ENCODE results near the gene SLC25A14. TPM values are rescaled to one million over a fixed set of nuclear protein-coding genes. Genes with fewer than 3 reads are reported as not detected.

The SLC25A14 gene, protein sequence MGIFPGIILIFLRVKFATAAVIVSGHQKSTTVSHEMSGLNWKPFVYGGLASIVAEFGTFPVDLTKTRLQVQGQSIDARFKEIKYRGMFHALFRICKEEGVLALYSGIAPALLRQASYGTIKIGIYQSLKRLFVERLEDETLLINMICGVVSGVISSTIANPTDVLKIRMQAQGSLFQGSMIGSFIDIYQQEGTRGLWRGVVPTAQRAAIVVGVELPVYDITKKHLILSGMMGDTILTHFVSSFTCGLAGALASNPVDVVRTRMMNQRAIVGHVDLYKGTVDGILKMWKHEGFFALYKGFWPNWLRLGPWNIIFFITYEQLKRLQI
- total RNA-seq (2022; extraction: Qiagen RNA extraction) = 15.4 to 18.2 TPM (median 16.5 TPM) in 5 replicates

DNA sequence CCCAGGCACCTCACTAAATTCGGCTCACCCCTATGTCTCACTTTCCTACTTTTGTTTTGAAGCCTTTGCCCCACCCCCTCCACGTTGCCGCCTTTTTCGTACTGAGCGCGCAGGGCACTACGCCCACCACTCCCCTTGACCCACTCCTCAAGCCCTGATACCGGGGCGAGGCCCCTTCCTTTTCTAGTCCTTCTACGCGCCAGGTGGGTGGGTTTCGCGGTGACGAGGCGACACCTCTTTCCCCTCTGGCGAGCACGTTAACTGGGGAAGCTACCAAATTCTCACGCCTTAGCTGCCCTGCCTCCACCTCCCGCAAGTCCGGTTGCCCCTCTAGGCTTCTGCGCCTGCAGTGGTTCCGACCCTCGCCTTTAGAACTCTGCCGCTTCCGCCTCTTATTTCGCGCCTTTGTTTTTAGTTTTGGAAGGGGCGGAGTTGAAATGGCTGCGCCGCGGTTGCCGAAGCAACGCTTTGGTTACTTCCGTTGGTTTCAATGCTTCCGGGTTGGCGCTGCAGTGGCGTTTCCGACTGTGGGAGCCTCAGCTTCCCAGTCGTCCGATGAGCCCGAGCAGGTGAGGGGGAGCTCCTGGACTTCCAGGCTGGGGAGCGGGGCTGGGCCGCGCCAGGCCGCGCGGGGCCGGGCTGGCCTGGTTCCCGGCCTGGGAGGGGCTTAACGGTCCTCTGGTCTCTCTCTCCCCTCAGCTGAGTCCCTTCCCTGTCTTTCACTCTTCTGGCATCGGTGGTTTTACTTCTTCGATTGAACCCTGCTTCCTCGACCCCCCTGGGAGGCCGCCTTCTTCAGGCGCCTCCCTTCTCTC is at the start of gene SLC25A14:
Gene SLC25A14, plus strand, starts transcription at position 512 of the 815 bp plus-strand sequence. CDS start 360 bp downstream, outside the sequence.

DNA sequence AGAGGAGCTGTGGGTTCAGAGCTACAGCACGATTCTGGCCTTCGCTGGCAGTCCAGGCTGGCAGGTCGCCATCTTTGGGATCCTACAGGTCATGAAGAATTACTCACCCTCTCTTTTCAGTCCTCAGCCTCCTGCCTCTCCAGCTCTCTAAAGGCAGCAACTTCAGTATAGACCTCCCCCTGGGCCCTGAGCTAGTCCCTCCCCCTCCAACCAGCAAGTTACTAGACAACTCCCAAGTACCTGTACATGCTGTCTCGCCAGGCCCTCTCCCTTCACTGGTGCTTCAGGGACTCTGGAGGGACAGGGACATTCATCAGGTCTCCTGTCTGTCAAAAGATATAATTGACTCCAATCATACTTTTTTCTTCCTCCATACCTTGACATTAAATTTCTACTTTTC is 45.8 kb downstream of the SLC25A14 start, which contains the start of gene GPR119:
Gene GPR119, minus strand, starts transcription at position 155 of the 400 bp plus-strand sequence. CDS start 227 bp downstream, outside the sequence.

DNA sequence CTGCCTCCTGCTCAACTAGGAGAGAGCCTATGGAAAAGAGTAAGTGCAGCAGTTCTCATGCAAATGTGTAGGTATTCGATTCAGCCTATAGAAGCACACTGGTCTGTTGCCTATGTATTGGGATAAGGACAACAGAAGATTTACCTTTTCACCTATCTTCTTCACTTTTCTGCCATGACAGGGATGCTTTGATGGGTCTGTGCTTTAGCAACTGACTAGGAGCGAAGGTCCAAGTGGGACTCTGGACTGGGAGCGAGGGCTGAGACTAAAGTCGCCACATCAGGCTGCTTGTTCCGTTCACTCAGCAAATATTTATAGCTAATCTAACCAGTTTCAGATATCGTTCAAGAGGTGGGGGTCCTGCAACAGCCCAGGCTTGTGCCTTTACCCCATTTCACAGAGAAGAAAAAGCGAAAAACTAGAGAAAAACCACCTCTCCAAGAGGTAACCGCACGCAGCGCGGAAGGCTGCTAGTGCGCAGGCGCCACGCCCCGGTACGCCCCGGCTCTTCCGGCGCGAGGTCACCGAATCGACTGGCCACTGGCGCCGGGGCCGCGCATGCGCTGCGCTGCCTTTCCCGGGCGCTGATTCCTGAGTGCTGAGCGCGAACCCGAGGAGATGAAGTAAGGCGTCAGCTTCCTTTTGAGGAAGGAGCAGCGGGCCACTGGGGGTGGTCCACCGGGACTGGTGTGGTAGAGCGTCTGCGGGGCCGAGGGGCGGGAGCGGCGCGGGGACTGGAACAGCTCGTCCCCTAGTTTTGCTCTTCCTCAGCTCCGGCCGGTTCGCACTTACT is 61.9 kb downstream of the SLC25A14 start, which contains the start of gene RBMX2:
Gene RBMX2, plus strand, starts transcription at position 573 of the 793 bp plus-strand sequence. Its CDS starts 46 bp downstream, at position 619.

Other genes with a start within 250 kb of the SLC25A14 start
- gene ELF4, start 229.4 kb upstream of the SLC25A14 start, total RNA-seq (2022; extraction: Qiagen RNA extraction) = 24.0 to 29.0 TPM (median 26.2 TPM) in 5 replicates
- gene AIFM1, start 174.1 kb upstream of the SLC25A14 start, total RNA-seq (2022; extraction: Qiagen RNA extraction) = 66.5 to 71.9 TPM (median 70.7 TPM) in 5 replicates
- 0.07 to 0.32 TPM (median 0.18 TPM) in 5 replicates for gene RAB33A, start 168.0 kb upstream of the SLC25A14 start, total RNA-seq (2022; extraction: Qiagen RNA extraction)
- gene ZNF280C, start 71.0 kb upstream of the SLC25A14 start, total RNA-seq (2022; extraction: Qiagen RNA extraction) = 2.3 to 3.7 TPM (median 2.4 TPM) in 5 replicates
- gene GPR119, start 45.8 kb downstream of the SLC25A14 start, total RNA-seq (2022; extraction: Qiagen RNA extraction) = not detected in 5 replicates
- 25.6 to 32.8 TPM (median 27.1 TPM) in 5 replicates for gene RBMX2, start 62.1 kb downstream of the SLC25A14 start, total RNA-seq (2022; extraction: Qiagen RNA extraction)